M059J (cell line): ENCODE results near the gene TMEM231. TPM values are rescaled to one million over a fixed set of nuclear protein-coding genes. Genes with fewer than 3 reads are reported as not detected.
A peak's percentile ranks its signal among the peaks of the same experiment; 100 is the strongest.

Experiments
- DNase-seq: peaks from one replicate; pipeline ENCODE4 v3.0.0-alpha.2; 2012; ENCODE audit warnings: low read depth
- total RNA-seq: library from RNA; depleted of rRNA; stranded (reverse); fragments of >200 nt; shearing (Covaris generic); gene quantifications from 2 replicates; pipeline ENCODE4 v1.2.3, GENCODE V29; 2014

The TMEM231 gene
- total RNA-seq, 1 experiment from 2014 or later, result 11.0 TPM

GRCh38 chr16:75532142-75532765, 23.8 kb downstream of the TMEM231 start:
- no peak for DNase-seq

GRCh38 chr16:75529959-75530358, 26.1 kb downstream of the TMEM231 start:
- no peak for DNase-seq

GRCh38 chr16:75529056-75529905, 26.8 kb downstream of the TMEM231 start:
- DNase-seq, result no peak

GRCh38 chr16:75527825-75528299, 28.2 kb downstream of the TMEM231 start:
- no peak for DNase-seq

- DNase-seq, result no peak
Observed at GRCh38 chr16:75526032-75526790, 29.8 kb downstream of the TMEM231 start.

- no peak for DNase-seq
Observed at GRCh38 chr16:75519175-75519574, 36.9 kb downstream of the TMEM231 start.

- DNase-seq, result peak; percentile 22
Observed at GRCh38 chr16:75516189-75516966, 39.7 kb downstream of the TMEM231 start.

- no peak for DNase-seq
Observed at GRCh38 chr16:75514296-75514695, 41.8 kb downstream of the TMEM231 start.

- peak; percentile 82 for DNase-seq
Observed at GRCh38 chr16:75506574-75506973, 49.5 kb downstream of the TMEM231 start.

- no peak for DNase-seq
Observed at GRCh38 chr16:75506107-75506506, 49.9 kb downstream of the TMEM231 start.

- no peak for DNase-seq
Observed at GRCh38 chr16:75503801-75504200, 52.3 kb downstream of the TMEM231 start.

- peak; percentile 69 for DNase-seq
Observed at GRCh38 chr16:75502916-75503605, 53.0 kb downstream of the TMEM231 start.

GRCh38 chr16:75501820-75502219, 54.2 kb downstream of the TMEM231 start:
- peak; percentile 73 for DNase-seq

- DNase-seq, result no peak
Observed at GRCh38 chr16:75501359-75501758, 54.7 kb downstream of the TMEM231 start.

GRCh38 chr16:75498605-75499322, 57.3 kb downstream of the TMEM231 start:
- peak; percentile 57 for DNase-seq

GRCh38 chr16:75497558-75497957, 58.5 kb downstream of the TMEM231 start:
- DNase-seq, result peak; percentile 51

GRCh38 chr16:75495076-75495674, 60.9 kb downstream of the TMEM231 start, which contains the start of gene CHST6:
TSS of gene CHST6 (minus strand) at chr16:75495441. CDS start at chr16:75479828, 15,613 bp downstream.
- DNase-seq, result peak; percentile 49

GRCh38 chr16:75494661-75495075, 61.4 kb downstream of the TMEM231 start:
- DNase-seq, result no peak

- no peak for DNase-seq
Observed at GRCh38 chr16:75494184-75494583, 61.9 kb downstream of the TMEM231 start.

- DNase-seq, result peak; percentile 81
Observed at GRCh38 chr16:75491876-75492275, 64.2 kb downstream of the TMEM231 start.
